HG02763 (cell line): ENCODE results near the gene ATP8A2.

ENCODE experiments used
- ATAC-seq: cut with Tn5 transposase; IDR thresholded peaks from one replicate; pipeline ENCODE4 v1.9.1; 2021; ENCODE audit warnings: mild to moderate bottlenecking, moderate library complexity; ENCODE audit not compliant: unreplicated experiment

Gene ATP8A2

GRCh38 chr13:25873242-25873612 lies 501.5 kb downstream of the ATP8A2 start:
- no peak for ATAC-seq

GRCh38 chr13:25874064-25874737 lies 502.4 kb downstream of the ATP8A2 start:
- no peak for ATAC-seq

GRCh38 chr13:25874907-25875306 lies 503.1 kb downstream of the ATP8A2 start:
- no peak for ATAC-seq

GRCh38 chr13:25876247-25876646 lies 504.5 kb downstream of the ATP8A2 start:
- no peak for ATAC-seq

- ATAC-seq: no peak
Measured at GRCh38 chr13:25879466-25879865, 507.7 kb downstream of the ATP8A2 start.

GRCh38 chr13:25881136-25881926 lies 509.6 kb downstream of the ATP8A2 start:
- no peak for ATAC-seq

GRCh38 chr13:25881971-25882451 lies 510.2 kb downstream of the ATP8A2 start:
- no peak for ATAC-seq

- ATAC-seq: no peak
Measured at GRCh38 chr13:25882466-25883357, 510.9 kb downstream of the ATP8A2 start.

GRCh38 chr13:25885418-25885817 lies 513.6 kb downstream of the ATP8A2 start:
- no peak for ATAC-seq

GRCh38 chr13:25886438-25887214 lies 514.9 kb downstream of the ATP8A2 start:
- ATAC-seq: no peak

GRCh38 chr13:25887962-25888655 lies 516.3 kb downstream of the ATP8A2 start:
- no peak for ATAC-seq

- ATAC-seq: no peak
Measured at GRCh38 chr13:25890671-25891212, 519.0 kb downstream of the ATP8A2 start.

- ATAC-seq: no peak
Measured at GRCh38 chr13:25898991-25899390, 527.2 kb downstream of the ATP8A2 start.

- no peak for ATAC-seq
Measured at GRCh38 chr13:25899464-25899863, 527.7 kb downstream of the ATP8A2 start.

GRCh38 chr13:25899952-25900351 lies 528.2 kb downstream of the ATP8A2 start:
- no peak for ATAC-seq

GRCh38 chr13:25901460-25902376 lies 529.9 kb downstream of the ATP8A2 start:
- ATAC-seq: peak; percentile 85

- ATAC-seq: no peak
Measured at GRCh38 chr13:25902455-25902854, 530.7 kb downstream of the ATP8A2 start.

- no peak for ATAC-seq
Measured at GRCh38 chr13:25902891-25903341, 531.1 kb downstream of the ATP8A2 start.
